ENCODE results near the gene TMSB4X. TPM values are rescaled to one million over a fixed set of nuclear protein-coding genes. Genes with fewer than 3 reads are reported as not detected.

TMSB4X gene
- total and polyA plus RNA-seq, 2 of the 13 experiments (the other 11 are each of a cell fraction or from before 2014, with no cell fraction given) = 10.5 to 29.6 TPM

- no peak for TF ChIP-seq ZNF629 (CRISPR knock-in tag; conservative IDR thresholded peaks at IDR 0.05)
- TF ChIP-seq ZNF441 (CRISPR knock-in tag; IDR thresholded peaks at IDR 0.05; ENCODE audit: borderline replicate concordance) = no peak
- TF ChIP-seq ZNF274 (CRISPR knock-in tag; IDR thresholded peaks at IDR 0.05) = no peak
- no peak for TF ChIP-seq ZNF343 (CRISPR knock-in tag; IDR thresholded peaks at IDR 0.05)
- no peak for TF ChIP-seq SOX13 (IDR thresholded peaks at IDR 0.05)
- TF ChIP-seq SOX13 (CRISPR knock-in tag; conservative IDR thresholded peaks at IDR 0.05 in 1 of 2, IDR thresholded peaks at IDR 0.05 in 1 of 2) = no peak
- TF ChIP-seq TSC22D2 (CRISPR knock-in tag; IDR thresholded peaks at IDR 0.05; ENCODE audit: borderline replicate concordance) = no peak
- TF ChIP-seq KDM3A (CRISPR knock-in tag; IDR thresholded peaks at IDR 0.05; ENCODE audit: low read depth) = no peak
- TF ChIP-seq PAX8 (CRISPR knock-in tag; IDR thresholded peaks at IDR 0.05; ENCODE audit: borderline replicate concordance) = no peak
- no peak for TF ChIP-seq GPBP1L1 (CRISPR knock-in tag; IDR thresholded peaks at IDR 0.05)
- TF ChIP-seq ZNF792 (CRISPR knock-in tag; IDR thresholded peaks at IDR 0.05) = no peak
- TF ChIP-seq CHCHD3 (CRISPR knock-in tag; IDR thresholded peaks at IDR 0.05) = no peak
- TF ChIP-seq DBP (CRISPR knock-in tag; IDR thresholded peaks at IDR 0.05; ENCODE audit: not compliant biosample characterization) = no peak
- no peak for TF ChIP-seq ZC3H4 (CRISPR knock-in tag; IDR thresholded peaks at IDR 0.05; ENCODE audit: borderline replicate concordance)
Observed at GRCh38 chrX:13010546-13010945, 35.6 kb downstream of the TMSB4X start (continued).
